ENCODE results near the gene GPATCH11. TPM values are rescaled to one million over a fixed set of nuclear protein-coding genes. Genes with fewer than 3 reads are reported as not detected.
A peak's percentile ranks its signal among the peaks of the same experiment; 100 is the strongest.

The GPATCH11 gene
- total RNA-seq: 1 to 10 TPM; 3.8 to 6.0 TPM

DNA sequence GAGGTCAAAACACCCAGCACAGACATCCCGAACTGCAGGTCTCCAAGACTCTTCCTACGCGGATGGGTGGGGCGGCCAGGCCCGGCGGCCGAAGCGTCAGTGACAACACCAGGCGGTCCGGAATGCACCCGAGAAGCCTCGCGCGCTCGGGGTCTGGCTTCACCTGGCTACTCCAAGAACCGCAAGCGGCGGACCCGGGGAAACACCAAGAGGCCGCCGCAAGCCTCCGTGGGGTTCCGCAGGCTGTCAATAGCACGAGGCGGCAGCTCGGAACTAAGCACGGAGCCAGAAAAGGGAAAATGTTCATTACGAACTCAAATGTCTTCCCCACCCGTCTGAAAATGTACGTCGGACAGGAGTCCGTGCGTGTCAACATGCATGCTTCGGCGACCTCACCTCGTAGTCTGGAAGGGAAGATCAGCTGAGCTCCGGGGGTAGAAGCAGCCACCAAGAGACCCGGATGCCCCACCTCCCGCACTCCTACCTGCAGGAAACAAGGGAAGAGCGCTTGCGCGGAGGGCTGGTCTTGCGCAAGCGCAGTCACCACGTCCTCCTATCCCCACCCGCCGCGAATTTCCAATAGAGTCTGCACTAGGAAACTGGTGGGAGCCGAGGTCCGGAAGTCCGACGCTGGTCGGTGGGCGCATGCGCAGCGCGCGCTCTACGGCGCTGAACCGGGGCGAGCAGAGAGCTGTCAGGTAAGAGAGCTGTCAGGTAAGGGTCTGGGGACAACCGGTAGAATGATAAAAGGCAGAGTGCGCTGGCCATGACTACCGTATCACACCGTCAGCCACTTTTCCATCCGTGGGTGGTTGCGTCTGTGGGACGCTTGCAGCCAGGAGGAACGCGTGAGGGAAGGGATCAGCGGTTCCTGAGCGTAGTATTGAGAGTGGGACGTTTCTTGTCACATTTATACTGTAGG lies at the start of gene GPATCH11, which contains the start of gene HEATR5B:
Gene GPATCH11 (plus strand): TSS at position 646 of the 922 bp plus-strand sequence. CDS start 3,864 bp downstream, outside the sequence.
Gene HEATR5B (minus strand): TSS at position 500 of the 922 bp plus-strand sequence. CDS start 958 bp downstream, outside the sequence.
- peak within 1 kb of the TSS; percentile 80 to 87 for H3K27ac ChIP-seq
- H3K4me1 ChIP-seq: peaks cover 0 to 24% of the 10 kb centered on the region in 2 donors
- no peaks in the 10 kb centered on the region for H3K9me3 ChIP-seq
- TF ChIP-seq, protein P1, sequence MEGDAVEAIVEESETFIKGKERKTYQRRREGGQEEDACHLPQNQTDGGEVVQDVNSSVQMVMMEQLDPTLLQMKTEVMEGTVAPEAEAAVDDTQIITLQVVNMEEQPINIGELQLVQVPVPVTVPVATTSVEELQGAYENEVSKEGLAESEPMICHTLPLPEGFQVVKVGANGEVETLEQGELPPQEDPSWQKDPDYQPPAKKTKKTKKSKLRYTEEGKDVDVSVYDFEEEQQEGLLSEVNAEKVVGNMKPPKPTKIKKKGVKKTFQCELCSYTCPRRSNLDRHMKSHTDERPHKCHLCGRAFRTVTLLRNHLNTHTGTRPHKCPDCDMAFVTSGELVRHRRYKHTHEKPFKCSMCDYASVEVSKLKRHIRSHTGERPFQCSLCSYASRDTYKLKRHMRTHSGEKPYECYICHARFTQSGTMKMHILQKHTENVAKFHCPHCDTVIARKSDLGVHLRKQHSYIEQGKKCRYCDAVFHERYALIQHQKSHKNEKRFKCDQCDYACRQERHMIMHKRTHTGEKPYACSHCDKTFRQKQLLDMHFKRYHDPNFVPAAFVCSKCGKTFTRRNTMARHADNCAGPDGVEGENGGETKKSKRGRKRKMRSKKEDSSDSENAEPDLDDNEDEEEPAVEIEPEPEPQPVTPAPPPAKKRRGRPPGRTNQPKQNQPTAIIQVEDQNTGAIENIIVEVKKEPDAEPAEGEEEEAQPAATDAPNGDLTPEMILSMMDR (IDR thresholded peaks at IDR 0.05): no peak
- H3K27me3 ChIP-seq: no peaks in the 10 kb centered on the region
- DNase-seq (ENCODE audit: low spot score): peak; percentile 96
- H3K36me3 ChIP-seq: peaks cover 7% of the 10 kb centered on the region
- H3K4me3 ChIP-seq: peak within 1 kb of the TSS; percentile 72 to 80

DNA sequence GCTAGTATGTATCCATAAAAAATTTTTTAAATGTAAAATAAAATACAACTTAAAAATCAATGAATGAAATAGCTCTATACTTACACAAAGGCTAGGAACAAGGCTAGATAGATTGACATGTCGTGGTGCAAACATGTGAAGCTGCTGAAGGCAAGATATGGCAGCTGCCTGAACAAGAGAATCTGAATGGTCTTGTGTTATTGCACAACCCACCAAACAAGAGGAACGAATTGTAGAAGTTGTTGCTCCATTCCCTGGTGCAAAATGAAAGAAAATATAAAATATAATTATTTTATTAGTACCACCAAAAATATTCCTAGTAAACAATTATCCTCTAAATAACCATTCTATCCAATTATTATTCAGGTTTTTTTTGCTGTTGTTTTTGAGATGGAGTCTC lies 46.5 kb upstream of the GPATCH11 start:
- Histone ChIP-seq H3K36me3 (peaks cover 37% of the 10 kb centered on the region), H3K4me3 (no peak overlapping the region), H3K4me1 (no peaks in the 10 kb centered on the region), H3K27me3 (no peaks in the 10 kb centered on the region), H3K27ac (no peak overlapping the region), H3K9me3 (no peaks in the 10 kb centered on the region)
- TF ChIP-seq, protein P1 (IDR thresholded peaks at IDR 0.05): no peak
- no peak for DNase-seq (ENCODE audit: low spot score)

DNA sequence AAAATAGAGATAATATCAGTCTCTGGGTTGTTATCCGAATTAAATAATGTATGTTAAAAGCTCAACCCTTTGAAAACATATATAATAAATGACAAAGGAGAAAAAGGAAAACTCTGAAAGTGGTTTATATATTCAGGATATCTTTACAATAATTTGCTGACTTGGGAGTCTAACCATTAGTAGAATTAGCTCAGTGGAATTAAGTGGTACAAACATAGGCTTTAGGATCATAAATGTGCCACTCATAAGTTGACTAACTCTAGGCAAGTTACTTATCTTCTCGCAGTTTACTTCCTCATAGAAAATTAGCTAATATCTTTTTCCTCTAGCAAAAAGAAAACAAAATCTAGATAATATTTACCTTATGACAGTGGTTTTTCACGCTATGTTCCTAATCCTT lies 44.7 kb upstream of the GPATCH11 start:
- TF ChIP-seq, protein P1 (IDR thresholded peaks at IDR 0.05): no peak
- H3K27ac ChIP-seq: no peak overlapping the region
- no peaks in the 10 kb centered on the region for H3K9me3 ChIP-seq
- no peaks in the 10 kb centered on the region for H3K27me3 ChIP-seq
- H3K4me1 ChIP-seq: no peaks in the 10 kb centered on the region
- H3K36me3 ChIP-seq: peaks cover 33% of the 10 kb centered on the region
- no peak for DNase-seq (ENCODE audit: low spot score)
- no peak overlapping the region for H3K4me3 ChIP-seq

DNA sequence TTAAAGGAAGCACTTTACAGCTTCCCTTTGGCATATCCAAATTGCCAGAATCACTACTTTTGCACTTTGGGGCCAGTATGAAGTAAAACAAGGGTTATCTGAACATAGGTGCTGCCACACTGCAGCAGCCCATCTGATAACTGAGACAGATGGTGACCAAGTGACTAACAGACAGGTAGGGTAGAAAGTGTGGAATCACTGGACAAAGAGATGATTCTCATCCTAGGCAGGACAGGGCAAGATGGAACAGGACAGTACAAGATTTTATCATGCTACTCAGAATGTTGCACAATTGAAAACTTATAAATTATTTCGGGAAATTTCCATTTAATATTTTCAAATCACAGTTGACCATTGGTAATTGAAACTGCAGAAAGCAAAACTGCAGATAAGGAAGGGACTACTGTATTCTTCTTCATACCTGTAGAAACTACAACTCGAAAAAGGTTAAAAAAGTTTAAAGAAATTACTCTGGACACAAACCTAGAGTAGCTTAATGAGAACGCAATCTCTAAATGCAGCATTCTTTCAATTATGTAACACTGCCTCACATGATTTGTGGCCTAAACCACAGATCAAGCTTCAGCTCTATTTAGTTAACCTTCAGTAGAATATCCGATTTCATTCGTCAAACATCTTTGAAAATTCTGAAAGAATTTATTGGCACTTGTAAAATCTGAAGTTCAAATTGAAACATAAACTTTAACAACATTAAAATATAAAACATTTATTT lies 31.6 kb upstream of the GPATCH11 start:
- H3K27ac ChIP-seq: no peak overlapping the region
- H3K36me3 ChIP-seq: peaks cover 47% of the 10 kb centered on the region
- H3K4me3 ChIP-seq: no peak overlapping the region
- no peaks in the 10 kb centered on the region for H3K27me3 ChIP-seq
- TF ChIP-seq, protein P1 (IDR thresholded peaks at IDR 0.05): no peak
- DNase-seq (ENCODE audit: low spot score): no peak
- no peaks in the 10 kb centered on the region for H3K9me3 ChIP-seq
- no peaks in the 10 kb centered on the region for H3K4me1 ChIP-seq

DNA sequence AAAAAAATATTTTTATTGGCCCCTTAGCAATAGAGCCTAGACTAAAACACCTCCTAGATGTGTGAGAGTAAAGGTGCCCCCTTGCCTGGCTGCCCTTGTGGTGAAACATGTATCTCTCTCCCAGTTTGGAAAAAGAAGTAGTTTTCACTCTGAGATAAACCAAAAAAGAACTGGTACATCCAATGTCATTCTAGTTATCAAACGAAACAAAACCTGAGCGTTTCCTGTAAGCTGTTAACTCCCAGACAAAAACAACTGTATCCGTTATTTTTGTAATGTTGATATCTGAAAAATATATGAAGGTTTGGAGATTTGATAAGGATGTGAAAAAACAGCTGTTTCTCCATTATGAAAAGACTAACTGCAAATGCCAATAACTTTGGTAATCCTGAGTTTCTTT lies 24.5 kb upstream of the GPATCH11 start:
- H3K36me3 ChIP-seq: peaks cover 76% of the 10 kb centered on the region
- H3K9me3 ChIP-seq: no peaks in the 10 kb centered on the region
- TF ChIP-seq, protein P1 (IDR thresholded peaks at IDR 0.05): no peak

More for the DNA sequence above, 24.5 kb upstream of the GPATCH11 start:
- Histone ChIP-seq H3K27ac (no peak overlapping the region), H3K27me3 (no peaks in the 10 kb centered on the region), H3K4me3 (no peak overlapping the region), H3K4me1 (no peaks in the 10 kb centered on the region)
- no peak for DNase-seq (ENCODE audit: low spot score)
